ENCODE data around the gene CFAP46. TPM values are rescaled to one million over a fixed set of nuclear protein-coding genes. Genes with fewer than 3 reads are reported as not detected.
"Not testable (repeated sequence)": the region's sequence is repeated elsewhere in the genome, so short reads cannot be mapped to it uniquely, and the experiment has no call there.

CFAP46 gene
- total RNA-seq, 1 experiment from 2014 or later: 1.6 TPM

DNA sequence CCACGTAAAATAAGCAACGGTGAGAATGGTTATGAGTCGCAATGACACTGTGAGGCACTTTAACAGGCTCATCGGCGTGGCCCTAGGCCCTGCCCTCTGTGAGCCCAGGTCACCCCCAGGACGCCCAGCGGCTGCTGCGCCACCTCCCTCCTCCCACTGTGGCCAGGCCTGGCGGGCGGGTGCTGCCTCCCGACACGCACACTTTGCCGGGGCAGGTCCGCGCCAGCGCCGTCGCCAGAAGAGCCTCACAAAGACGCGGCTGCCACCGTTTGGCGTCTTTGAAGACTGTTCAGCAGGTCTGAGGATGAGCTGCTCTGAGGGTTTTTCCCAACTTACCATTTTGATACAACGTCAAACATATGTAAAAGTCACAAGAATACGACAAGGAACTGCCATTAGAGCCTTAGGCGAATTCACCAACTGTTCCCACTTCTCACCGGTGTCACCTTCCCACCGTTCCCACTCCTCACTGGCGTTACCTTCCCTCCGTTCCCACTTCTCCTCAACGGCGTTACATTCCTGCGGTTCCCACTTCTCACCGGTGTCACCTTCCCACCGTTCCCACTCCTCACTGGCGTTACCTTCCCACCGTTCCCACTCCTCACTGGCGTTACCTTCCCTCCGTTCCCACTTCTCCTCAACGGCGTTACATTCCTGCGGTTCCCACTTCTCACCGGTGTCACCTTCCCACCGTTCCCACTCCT is 22.5 kb upstream of the CFAP46 start:
- ATAC-seq: peak; percentile 56
- H3K4me3 ChIP-seq (ENCODE audit: low read depth in 2 of 2, low read length in 2 of 2): peak overlapping the region; percentile 68 to 70
- H3K4me1 ChIP-seq (ENCODE audit: control insufficient read depth, insufficient read depth, low read length); intact Hi-C loops (cut with micrococcal nuclease; ENCODE audit: unreplicated experiment); POLR2A ChIA-PET; DNase-seq (ENCODE audit: low read depth, low spot score); H3K36me3 ChIP-seq (ENCODE audit: control insufficient read depth, insufficient read depth, low read length); CTCF ChIA-PET; H3K9me3 ChIP-seq (ENCODE audit: control insufficient read depth, insufficient read depth, low read depth, low read length); in situ Hi-C loops (cut with HindIII; ENCODE audit: low pct_unique_long_range_greater_than_20kb, low sequenced_read_pairs): not testable (repeated sequence)
- TF ChIP-seq SIN3A (IDR thresholded peaks at IDR 0.05; ENCODE audit: borderline replicate concordance, insufficient read depth, low read depth, low read length): 0 out of 2 replicates have a peak, but pooled peaks have one; percentile 39
- H3K27me3 ChIP-seq (ENCODE audit: control insufficient read depth, insufficient read depth, low read length): peaks cover 15% of the 10 kb centered on the region
- TSS peak; percentile 97 for BruUV-seq (replicated peaks)
- H3K27ac ChIP-seq (ENCODE audit: low read length): peak overlapping the region; percentile 89

DNA sequence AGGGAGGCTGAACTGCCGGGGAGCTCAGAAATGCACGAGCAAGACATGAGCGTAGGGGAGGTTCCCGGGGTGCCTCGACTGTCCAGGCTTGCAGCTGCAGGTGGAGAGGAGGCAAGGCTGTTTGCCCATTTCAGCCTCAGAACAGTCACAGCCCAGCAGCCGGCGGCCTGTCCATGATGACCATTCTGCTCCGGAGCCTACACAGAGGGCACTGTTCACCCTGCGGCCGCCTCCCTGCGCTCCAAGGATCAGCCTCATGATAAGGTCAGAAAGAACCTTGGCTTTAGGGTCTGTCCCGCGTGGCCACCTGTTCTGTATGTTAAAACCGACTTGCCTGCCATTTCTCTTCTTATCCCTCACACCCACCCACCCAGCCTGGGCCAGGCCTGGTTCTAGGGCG is 21.9 kb upstream of the CFAP46 start:
- TF ChIP-seq, protein P1, sequence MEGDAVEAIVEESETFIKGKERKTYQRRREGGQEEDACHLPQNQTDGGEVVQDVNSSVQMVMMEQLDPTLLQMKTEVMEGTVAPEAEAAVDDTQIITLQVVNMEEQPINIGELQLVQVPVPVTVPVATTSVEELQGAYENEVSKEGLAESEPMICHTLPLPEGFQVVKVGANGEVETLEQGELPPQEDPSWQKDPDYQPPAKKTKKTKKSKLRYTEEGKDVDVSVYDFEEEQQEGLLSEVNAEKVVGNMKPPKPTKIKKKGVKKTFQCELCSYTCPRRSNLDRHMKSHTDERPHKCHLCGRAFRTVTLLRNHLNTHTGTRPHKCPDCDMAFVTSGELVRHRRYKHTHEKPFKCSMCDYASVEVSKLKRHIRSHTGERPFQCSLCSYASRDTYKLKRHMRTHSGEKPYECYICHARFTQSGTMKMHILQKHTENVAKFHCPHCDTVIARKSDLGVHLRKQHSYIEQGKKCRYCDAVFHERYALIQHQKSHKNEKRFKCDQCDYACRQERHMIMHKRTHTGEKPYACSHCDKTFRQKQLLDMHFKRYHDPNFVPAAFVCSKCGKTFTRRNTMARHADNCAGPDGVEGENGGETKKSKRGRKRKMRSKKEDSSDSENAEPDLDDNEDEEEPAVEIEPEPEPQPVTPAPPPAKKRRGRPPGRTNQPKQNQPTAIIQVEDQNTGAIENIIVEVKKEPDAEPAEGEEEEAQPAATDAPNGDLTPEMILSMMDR (IDR thresholded peaks at IDR 0.05): no peak
- TF ChIP-seq SIN3A (IDR thresholded peaks at IDR 0.05; ENCODE audit: borderline replicate concordance, insufficient read depth, low read depth, low read length) (no peak), TCF7L2 (IDR thresholded peaks at IDR 0.05; ENCODE audit: low read depth, low read length) (no peak), POLR2AphosphoS5 (IDR thresholded peaks at IDR 0.05; ENCODE audit: low read depth, low read length) (no peak)
- TF ChIP-seq, protein P2, sequence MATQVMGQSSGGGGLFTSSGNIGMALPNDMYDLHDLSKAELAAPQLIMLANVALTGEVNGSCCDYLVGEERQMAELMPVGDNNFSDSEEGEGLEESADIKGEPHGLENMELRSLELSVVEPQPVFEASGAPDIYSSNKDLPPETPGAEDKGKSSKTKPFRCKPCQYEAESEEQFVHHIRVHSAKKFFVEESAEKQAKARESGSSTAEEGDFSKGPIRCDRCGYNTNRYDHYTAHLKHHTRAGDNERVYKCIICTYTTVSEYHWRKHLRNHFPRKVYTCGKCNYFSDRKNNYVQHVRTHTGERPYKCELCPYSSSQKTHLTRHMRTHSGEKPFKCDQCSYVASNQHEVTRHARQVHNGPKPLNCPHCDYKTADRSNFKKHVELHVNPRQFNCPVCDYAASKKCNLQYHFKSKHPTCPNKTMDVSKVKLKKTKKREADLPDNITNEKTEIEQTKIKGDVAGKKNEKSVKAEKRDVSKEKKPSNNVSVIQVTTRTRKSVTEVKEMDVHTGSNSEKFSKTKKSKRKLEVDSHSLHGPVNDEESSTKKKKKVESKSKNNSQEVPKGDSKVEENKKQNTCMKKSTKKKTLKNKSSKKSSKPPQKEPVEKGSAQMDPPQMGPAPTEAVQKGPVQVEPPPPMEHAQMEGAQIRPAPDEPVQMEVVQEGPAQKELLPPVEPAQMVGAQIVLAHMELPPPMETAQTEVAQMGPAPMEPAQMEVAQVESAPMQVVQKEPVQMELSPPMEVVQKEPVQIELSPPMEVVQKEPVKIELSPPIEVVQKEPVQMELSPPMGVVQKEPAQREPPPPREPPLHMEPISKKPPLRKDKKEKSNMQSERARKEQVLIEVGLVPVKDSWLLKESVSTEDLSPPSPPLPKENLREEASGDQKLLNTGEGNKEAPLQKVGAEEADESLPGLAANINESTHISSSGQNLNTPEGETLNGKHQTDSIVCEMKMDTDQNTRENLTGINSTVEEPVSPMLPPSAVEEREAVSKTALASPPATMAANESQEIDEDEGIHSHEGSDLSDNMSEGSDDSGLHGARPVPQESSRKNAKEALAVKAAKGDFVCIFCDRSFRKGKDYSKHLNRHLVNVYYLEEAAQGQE (IDR thresholded peaks at IDR 0.05; ENCODE audit: insufficient read depth in 1 of 2, low read depth in 2 of 2, low read length in 1 of 2): no peak
- ATAC-seq (no peak), DNase-seq (ENCODE audit: low read depth, low spot score) (no peak)
- peak overlapping the region; percentile 68 to 70 for H3K4me3 ChIP-seq (ENCODE audit: low read depth in 2 of 2, low read length in 2 of 2)
- intact Hi-C loops (cut with micrococcal nuclease; ENCODE audit: unreplicated experiment): no loop called here
- no TSS peak for BruUV-seq (replicated peaks)
- CTCF ChIA-PET: no interaction called here
- peaks cover 4% of the 10 kb centered on the region; the same call in 1 of the 2 replicates for H3K9me3 ChIP-seq (ENCODE audit: control insufficient read depth, insufficient read depth, low read depth, low read length)
- peak overlapping the region; percentile 89 for H3K27ac ChIP-seq (ENCODE audit: low read length)
- in situ Hi-C loops (cut with HindIII; ENCODE audit: low pct_unique_long_range_greater_than_20kb, low sequenced_read_pairs): no loop called here
- peaks cover 9% of the 10 kb centered on the region for H3K27me3 ChIP-seq (ENCODE audit: control insufficient read depth, insufficient read depth, low read length)
- POLR2A ChIA-PET: no interaction called here
- H3K36me3 ChIP-seq (ENCODE audit: control insufficient read depth, insufficient read depth, low read length): no peaks in the 10 kb centered on the region
- H3K4me1 ChIP-seq (ENCODE audit: control insufficient read depth, insufficient read depth, low read length): peaks cover 10% of the 10 kb centered on the region

DNA sequence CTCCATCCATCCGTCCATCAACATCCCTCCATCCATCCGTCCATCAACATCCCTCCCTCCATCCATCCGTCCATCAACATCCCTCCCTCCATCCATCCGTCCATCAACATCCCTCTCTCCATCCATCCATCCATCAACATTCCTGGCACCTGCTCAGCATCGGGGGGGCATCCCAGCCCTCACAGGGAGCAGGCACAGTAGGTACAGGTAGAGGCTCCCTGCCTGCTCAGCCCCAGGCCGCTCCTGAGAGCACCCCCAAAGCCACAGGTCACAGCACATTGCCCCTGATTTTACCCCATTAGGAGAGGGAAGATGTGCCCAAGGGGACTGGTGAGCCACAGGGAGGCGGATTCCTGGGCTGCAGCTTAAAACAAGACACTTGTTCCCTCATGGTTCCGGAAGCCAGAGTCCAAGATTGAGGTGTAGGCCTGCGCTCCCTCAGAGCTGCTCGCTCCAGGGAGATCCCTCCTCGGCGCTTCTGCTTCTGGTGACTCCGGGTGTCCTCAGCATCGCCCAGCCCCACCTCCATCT is 21.1 kb upstream of the CFAP46 start:
- Histone ChIP-seq H3K27ac (ENCODE audit: low read length) (no peak overlapping the region), H3K4me3 (ENCODE audit: low read depth in 2 of 2, low read length in 2 of 2) (no peak overlapping the region; a peak in 2 of 4 replicates), H3K4me1 (ENCODE audit: control insufficient read depth, insufficient read depth, low read length) (peaks cover 10% of the 10 kb centered on the region), H3K27me3 (ENCODE audit: control insufficient read depth, insufficient read depth, low read length) (0 out of 2 replicates have a peak, but pooled peaks cover 2% of the 10 kb centered on the region), H3K36me3 (ENCODE audit: control insufficient read depth, insufficient read depth, low read length) (no peaks in the 10 kb centered on the region), H3K9me3 (ENCODE audit: control insufficient read depth, insufficient read depth, low read depth, low read length) (no peaks in the 10 kb centered on the region)
- no peak for DNase-seq (ENCODE audit: low read depth, low spot score)
- no peak for ATAC-seq
- TF ChIP-seq, protein P1 (IDR thresholded peaks at IDR 0.05): no peak
- TF ChIP-seq SIN3A (IDR thresholded peaks at IDR 0.05; ENCODE audit: borderline replicate concordance, insufficient read depth, low read depth, low read length) (no peak), TCF7L2 (IDR thresholded peaks at IDR 0.05; ENCODE audit: low read depth, low read length) (no peak), POLR2AphosphoS5 (IDR thresholded peaks at IDR 0.05; ENCODE audit: low read depth, low read length) (no peak)
- TF ChIP-seq, protein P2 (IDR thresholded peaks at IDR 0.05; ENCODE audit: insufficient read depth in 1 of 2, low read depth in 2 of 2, low read length in 1 of 2): no peak
- ChIA-PET CTCF (no interaction called here), POLR2A (no interaction called here)
- BruUV-seq (replicated peaks): no TSS peak
- in situ Hi-C loops (cut with HindIII; ENCODE audit: low pct_unique_long_range_greater_than_20kb, low sequenced_read_pairs): no loop called here
- intact Hi-C loops (cut with micrococcal nuclease; ENCODE audit: unreplicated experiment): no loop called here

Measured in Panc1 (cell line).